G401 (cell line): Measurements from ENCODE around the gene TMEM170A. TPM values are rescaled to one million over a fixed set of nuclear protein-coding genes. Genes with fewer than 3 reads are reported as not detected.
"Not testable (repeated sequence)": the region's sequence is repeated elsewhere in the genome, so short reads cannot be mapped to it uniquely, and the experiment has no call there.

Experiments
- DNase-seq: peaks from one replicate; pipeline ENCODE4 v3.0.0-alpha.2; 2015; ENCODE audit warnings: low spot score
- in situ Hi-C: cut with HindIII; loops from 2 replicates; pipeline ENCODE4 v1.10.0; 2016; ENCODE audit warnings: low sequenced_read_pairs, mixed read lengths
- total RNA-seq: library from RNA; depleted of rRNA; stranded (reverse); fragments of >200 nt; shearing (Covaris generic); gene quantifications from 2 replicates; pipeline ENCODE4 v1.2.3, GENCODE V29; 2014

TMEM170A gene
- total RNA-seq, 1 experiment from 2014 or later, result 47.7 TPM

- in situ Hi-C loops, result no loop called here
- DNase-seq, result no peak
Measured at GRCh38 chr16:75482434-75483205, 18.1 kb upstream of the TMEM170A start.

GRCh38 chr16:75481475-75481874, 17.0 kb upstream of the TMEM170A start:
- in situ Hi-C loops, result no loop called here
- DNase-seq, result no peak

GRCh38 chr16:75479421-75479990, 15.0 kb upstream of the TMEM170A start:
- DNase-seq, result no peak
- in situ Hi-C loops, result no loop called here

- no peak for DNase-seq
- in situ Hi-C loops, result no loop called here
Measured at GRCh38 chr16:75478480-75479345, 14.2 kb upstream of the TMEM170A start.

GRCh38 chr16:75477680-75478473, 13.4 kb upstream of the TMEM170A start:
- in situ Hi-C loops, result no loop called here
- peak; percentile 99 for DNase-seq

- no peak for DNase-seq
- in situ Hi-C loops, result no loop called here
Measured at GRCh38 chr16:75476817-75477216, 12.3 kb upstream of the TMEM170A start.

GRCh38 chr16:75475420-75475847, 10.9 kb upstream of the TMEM170A start:
- DNase-seq, result no peak
- in situ Hi-C loops, result no loop called here

GRCh38 chr16:75472908-75473877, 8.7 kb upstream of the TMEM170A start:
- DNase-seq, result no peak
- in situ Hi-C loops, result no loop called here

- in situ Hi-C loops, result no loop called here
- DNase-seq, result peak; percentile 88
Measured at GRCh38 chr16:75471723-75472633, 7.5 kb upstream of the TMEM170A start.

- in situ Hi-C loops, result no loop called here
- no peak for DNase-seq
Measured at GRCh38 chr16:75466760-75467159, 2.3 kb upstream of the TMEM170A start.

GRCh38 chr16:75463389-75464121, 934 bp downstream of the TMEM170A start:
- peak; percentile 61 for DNase-seq
- in situ Hi-C loops, result not testable (repeated sequence)

- in situ Hi-C loops, result no loop called here
- DNase-seq, result no peak
Measured at GRCh38 chr16:75462806-75463205, 1.7 kb downstream of the TMEM170A start.

GRCh38 chr16:75461575-75461974, 2.9 kb downstream of the TMEM170A start:
- DNase-seq, result no peak
- in situ Hi-C loops, result no loop called here

- in situ Hi-C loops, result no loop called here
- no peak for DNase-seq
Measured at GRCh38 chr16:75460446-75460845, 4.0 kb downstream of the TMEM170A start.

- in situ Hi-C loops, result no loop called here
- DNase-seq, result no peak
Measured at GRCh38 chr16:75459691-75460090, 4.8 kb downstream of the TMEM170A start.

- no peak for DNase-seq
- in situ Hi-C loops, result no loop called here
Measured at GRCh38 chr16:75458439-75458838, 6.0 kb downstream of the TMEM170A start.

GRCh38 chr16:75458029-75458428, 6.5 kb downstream of the TMEM170A start:
- in situ Hi-C loops, result no loop called here
- no peak for DNase-seq
